Stimulated activated CD8-positive, alpha-beta memory T cell treated with anti-CD3 and anti-CD28 coated beads, Interleukin-4, amount 100 ng/mL, for 48 hours (primary cell): Measurements from ENCODE around the gene KCTD5.

Source experiments
- DNase-seq: peaks from one replicate; pipeline ENCODE4 v3.0.0-alpha.2; 2020

KCTD5 gene

DNA sequence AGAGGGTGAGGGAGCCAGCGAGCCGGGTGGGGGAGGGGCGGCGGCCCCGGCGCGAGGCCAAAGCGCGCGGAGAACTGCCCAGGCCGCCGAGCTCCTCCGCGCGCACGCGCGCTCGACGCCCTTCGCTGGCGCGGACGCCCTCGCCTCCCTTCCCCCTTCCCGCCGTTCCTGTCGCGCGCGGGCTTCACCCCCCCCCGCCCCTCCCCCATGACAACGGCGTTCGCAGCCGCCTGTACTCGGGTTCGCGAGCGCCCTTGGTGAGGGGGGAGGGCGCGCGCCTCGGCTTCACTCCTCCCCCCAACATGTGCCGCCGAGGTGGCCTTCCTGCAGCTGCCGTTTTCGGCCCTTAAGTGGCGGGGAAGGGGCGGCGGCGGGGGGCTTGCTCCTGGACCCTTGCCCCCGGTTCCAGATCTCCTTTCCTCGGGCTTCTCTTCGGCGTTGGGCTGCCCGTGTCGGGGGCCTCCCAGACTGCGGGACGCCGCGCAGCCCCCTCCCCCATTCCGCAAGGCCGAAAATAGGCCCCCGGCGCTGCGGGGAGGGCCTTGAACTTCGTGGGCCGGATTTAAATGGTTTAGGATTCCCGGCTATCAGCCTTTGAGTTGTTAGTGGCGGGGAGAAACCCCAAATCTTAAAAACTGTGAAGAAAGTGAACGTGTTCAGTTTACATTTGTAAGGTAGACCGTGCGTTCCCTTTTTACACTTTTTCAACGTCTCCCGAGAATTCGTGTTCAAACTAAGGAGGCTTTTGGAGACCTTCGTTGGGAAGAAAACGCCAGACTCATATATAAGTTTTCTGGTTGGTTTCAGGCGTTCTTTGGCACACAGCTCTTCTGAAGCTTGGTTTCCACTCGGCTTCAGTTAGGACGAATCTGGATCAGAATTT is 70.8 kb downstream of the KCTD5 start:
- DNase-seq: peak; percentile 78

DNA sequence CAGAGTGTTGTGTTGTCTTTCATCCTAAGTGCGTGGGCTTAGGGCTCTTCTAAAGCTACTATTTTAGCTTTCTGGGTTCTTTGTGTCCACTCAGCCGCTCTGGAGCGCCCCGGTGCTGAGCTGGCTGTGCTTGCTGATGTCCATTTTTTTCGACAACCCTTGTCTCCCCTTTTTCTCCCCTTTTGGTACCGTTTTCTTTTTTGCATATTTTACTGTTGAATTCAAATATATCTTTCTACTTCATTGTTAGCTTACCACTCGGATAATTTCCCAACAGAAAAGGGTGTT is 71.4 kb downstream of the KCTD5 start:
- no peak for DNase-seq

GRCh38 chr16:2755158-2755557 is 72.8 kb downstream of the KCTD5 start:
- no peak for DNase-seq

GRCh38 chr16:2756288-2757015 is 74.1 kb downstream of the KCTD5 start:
- no peak for DNase-seq

DNA sequence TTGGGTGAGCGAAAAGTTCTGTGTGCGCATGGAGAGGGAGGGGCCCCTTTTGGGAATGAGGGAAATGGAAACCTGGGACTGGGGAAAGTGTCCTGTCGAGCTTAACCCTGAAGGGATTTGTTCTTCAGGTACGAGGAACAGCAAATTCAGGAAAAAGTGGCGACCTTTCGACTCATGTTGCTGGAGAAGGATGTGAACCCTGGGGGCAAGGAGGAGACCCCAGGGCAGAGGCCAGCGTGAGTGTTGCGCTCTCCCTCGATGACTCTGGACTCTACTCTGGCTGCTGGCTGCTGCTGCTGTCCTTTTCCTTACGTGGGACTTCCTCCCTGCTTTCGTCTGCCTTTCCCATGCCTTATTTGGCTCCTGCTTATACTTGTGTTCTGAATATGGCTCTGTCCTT is 75.0 kb downstream of the KCTD5 start:
- no peak for DNase-seq
